ENCODE measurements around the gene RABGGTA. TPM values are rescaled to one million over a fixed set of nuclear protein-coding genes. Genes with fewer than 3 reads are reported as not detected.

RABGGTA gene
- total RNA-seq, 1 donor from 2014 or later: 25.9 TPM

DNA sequence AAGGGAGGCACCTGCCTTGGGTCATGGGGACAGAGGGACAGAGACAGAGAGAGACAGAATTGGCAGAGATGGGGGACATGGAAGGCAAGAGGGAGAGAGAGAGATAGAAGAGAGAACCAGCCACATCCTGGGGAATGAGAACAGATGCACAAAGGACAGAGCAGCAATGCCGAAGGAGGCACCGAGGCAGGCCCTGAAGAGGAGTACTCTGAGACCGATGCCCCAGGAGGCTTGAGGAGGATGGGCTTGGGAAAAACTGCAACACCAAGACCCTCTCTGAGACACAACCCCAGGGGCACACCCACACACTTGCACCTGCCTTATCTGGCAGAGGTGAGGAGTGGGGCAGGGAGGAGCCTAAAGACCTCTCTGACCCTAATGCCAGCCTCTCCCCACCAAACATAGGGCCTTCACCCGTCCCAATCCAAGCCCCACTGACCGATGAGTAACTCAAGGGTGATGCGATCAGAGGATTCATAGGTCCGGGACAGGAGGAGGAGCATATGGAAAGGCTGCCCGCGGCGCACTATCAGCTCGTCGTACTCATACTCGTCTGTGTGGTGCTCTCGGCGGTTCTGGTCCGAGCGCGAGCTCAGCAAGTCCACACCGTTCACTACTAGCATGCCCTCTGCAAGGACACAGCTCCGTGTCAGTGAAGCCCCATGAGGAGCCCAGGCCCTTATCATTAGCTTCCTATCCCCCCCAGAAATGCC is 10.0 kb downstream of the RABGGTA start:
- H3K36me3 Mint-ChIP-seq (ENCODE audit: insufficient read depth): no peaks in the 10 kb centered on the region
- no peak overlapping the region for H3K27ac Mint-ChIP-seq
- no peaks in the 10 kb centered on the region for H3K27me3 Mint-ChIP-seq
- H3K4me3 Mint-ChIP-seq (ENCODE audit: low read depth): no peak overlapping the region
- DNase-seq (ENCODE audit: low spot score, unreplicated experiment): no peak
- no peak for TF ChIP-seq CTCF (IDR thresholded peaks at IDR 0.05; ENCODE audit: unreplicated experiment)
- H3K9me3 Mint-ChIP-seq (ENCODE audit: low read depth): no peaks in the 10 kb centered on the region
- no peaks in the 10 kb centered on the region for H3K4me1 Mint-ChIP-seq (ENCODE audit: low read depth)

- TF ChIP-seq CTCF (IDR thresholded peaks at IDR 0.05; ENCODE audit: unreplicated experiment): no peak
- no peak overlapping the region for H3K27ac Mint-ChIP-seq
- no peaks in the 10 kb centered on the region for H3K36me3 Mint-ChIP-seq (ENCODE audit: insufficient read depth)
Measured at GRCh38 chr14:24260780-24261157, 10.6 kb downstream of the RABGGTA start.

DNA sequence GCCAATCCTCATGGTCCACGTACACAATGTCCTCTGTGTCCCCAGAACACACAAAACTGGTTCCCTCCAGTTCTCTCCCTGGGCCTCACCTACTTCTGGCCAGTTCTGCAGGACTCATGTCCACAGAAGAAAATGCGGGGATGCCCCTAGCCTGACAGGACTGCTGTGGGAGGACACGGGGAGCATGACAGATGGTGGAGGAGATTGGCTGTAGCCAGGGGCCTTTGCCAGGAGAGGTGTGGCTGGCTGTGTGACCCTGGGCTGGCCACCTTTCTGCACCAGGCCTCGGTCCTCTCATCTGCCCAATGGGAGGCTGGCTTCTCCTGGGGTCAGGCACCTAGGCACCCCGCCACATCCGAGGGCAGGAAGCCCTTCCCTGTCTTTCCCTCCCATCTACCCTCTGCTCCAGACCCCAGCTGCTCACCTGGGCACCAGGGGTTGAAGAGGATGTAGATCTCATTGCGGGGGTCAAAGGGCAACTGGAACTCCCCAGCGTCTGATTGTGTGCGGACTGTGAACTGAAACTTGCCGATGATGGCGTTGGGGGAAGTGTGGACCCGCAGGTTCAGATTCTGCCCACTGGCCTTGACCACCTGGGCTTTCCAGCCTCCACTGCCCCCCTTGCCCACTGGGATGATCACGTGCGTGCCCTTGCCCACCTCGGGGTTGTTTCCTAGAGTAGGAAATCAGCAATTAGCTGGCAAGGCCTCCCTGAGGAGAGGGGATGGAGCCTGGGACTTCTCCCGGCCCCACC is 11.2 kb downstream of the RABGGTA start:
- Mint-ChIP-seq H3K9me3 (ENCODE audit: low read depth) (no peaks in the 10 kb centered on the region), H3K36me3 (ENCODE audit: insufficient read depth) (no peaks in the 10 kb centered on the region), H3K27ac (peak overlapping the region; percentile 16), H3K4me1 (ENCODE audit: low read depth) (no peaks in the 10 kb centered on the region), H3K27me3 (no peaks in the 10 kb centered on the region), H3K4me3 (ENCODE audit: low read depth) (no peak overlapping the region)
- no peak for DNase-seq (ENCODE audit: low spot score, unreplicated experiment)
- no peak for TF ChIP-seq CTCF (IDR thresholded peaks at IDR 0.05; ENCODE audit: unreplicated experiment)

More at GRCh38 chr14:24260780-24261157, 10.6 kb downstream of the RABGGTA start:
- H3K4me3 Mint-ChIP-seq (ENCODE audit: low read depth): no peak overlapping the region
- no peaks in the 10 kb centered on the region for H3K9me3 Mint-ChIP-seq (ENCODE audit: low read depth)
- no peak for DNase-seq (ENCODE audit: low spot score, unreplicated experiment)
- H3K4me1 Mint-ChIP-seq (ENCODE audit: low read depth): no peaks in the 10 kb centered on the region
- no peaks in the 10 kb centered on the region for H3K27me3 Mint-ChIP-seq

DNA sequence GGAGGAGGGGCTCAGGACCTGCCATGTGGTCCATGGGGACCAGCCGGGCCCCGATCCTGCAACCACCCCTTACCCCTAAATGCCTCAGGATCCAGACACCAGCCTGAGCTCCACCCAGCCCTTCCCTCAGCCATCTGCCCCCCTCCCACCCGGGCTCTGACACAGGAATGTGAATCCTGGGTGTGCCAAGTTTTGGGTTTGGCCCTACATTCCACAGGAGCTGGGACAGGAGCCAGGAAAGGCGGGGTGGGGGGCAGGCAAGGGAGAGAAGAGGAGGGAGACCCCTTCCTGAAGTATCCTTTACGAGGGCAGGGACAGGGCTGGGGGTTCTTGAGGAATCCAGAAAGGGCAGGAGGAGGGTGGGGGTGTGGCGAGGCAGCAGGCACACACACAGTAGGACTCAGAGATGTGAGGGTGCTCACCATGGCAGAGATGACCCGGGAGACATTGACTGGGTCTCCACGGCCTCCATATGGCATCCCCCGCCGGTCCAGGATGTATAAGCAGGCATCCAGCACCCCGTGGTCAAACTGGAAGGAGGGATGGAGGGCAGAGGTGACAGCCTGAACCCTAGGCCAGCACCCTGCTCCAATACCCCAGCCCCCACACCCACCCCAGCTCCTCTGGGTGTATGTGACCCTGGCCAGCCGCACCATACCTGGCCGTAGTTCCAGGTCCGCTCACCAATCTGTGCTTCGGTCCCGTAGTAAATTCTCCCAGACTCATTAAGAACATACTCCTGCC is 11.9 kb downstream of the RABGGTA start:
- no peak for DNase-seq (ENCODE audit: low spot score, unreplicated experiment)
- no peak for TF ChIP-seq CTCF (IDR thresholded peaks at IDR 0.05; ENCODE audit: unreplicated experiment)
- Mint-ChIP-seq H3K9me3 (ENCODE audit: low read depth) (no peaks in the 10 kb centered on the region), H3K36me3 (ENCODE audit: insufficient read depth) (no peaks in the 10 kb centered on the region), H3K4me3 (ENCODE audit: low read depth) (no peak overlapping the region), H3K27ac (peak overlapping the region; percentile 16), H3K4me1 (ENCODE audit: low read depth) (no peaks in the 10 kb centered on the region), H3K27me3 (no peaks in the 10 kb centered on the region)

- no peaks in the 10 kb centered on the region for H3K36me3 Mint-ChIP-seq (ENCODE audit: insufficient read depth)
- TF ChIP-seq CTCF (IDR thresholded peaks at IDR 0.05; ENCODE audit: unreplicated experiment): no peak
- H3K9me3 Mint-ChIP-seq (ENCODE audit: low read depth): no peaks in the 10 kb centered on the region
- no peak overlapping the region for H3K27ac Mint-ChIP-seq
- no peaks in the 10 kb centered on the region for H3K27me3 Mint-ChIP-seq
- H3K4me3 Mint-ChIP-seq (ENCODE audit: low read depth): no peak overlapping the region
- DNase-seq (ENCODE audit: low spot score, unreplicated experiment): no peak
- H3K4me1 Mint-ChIP-seq (ENCODE audit: low read depth): no peaks in the 10 kb centered on the region
Measured at GRCh38 chr14:24258548-24259265, 12.7 kb downstream of the RABGGTA start.

Data from progenitor cell of endocrine pancreas (in vitro differentiated cells).